AG08396 (cell line): ENCODE data around the gene CDH4.

ENCODE experiments used
- DNase-seq: peaks from one replicate; pipeline ENCODE4 v3.0.0; 2012; ENCODE audit warnings: low spot score, mixed read lengths

CDH4 gene

GRCh38 chr20:61537239-61538182 lies 285.4 kb downstream of the CDH4 start:
- DNase-seq, result no peak

GRCh38 chr20:61538183-61538942 lies 286.3 kb downstream of the CDH4 start:
- no peak for DNase-seq

GRCh38 chr20:61538943-61539265 lies 286.8 kb downstream of the CDH4 start:
- DNase-seq, result no peak

GRCh38 chr20:61539706-61540360 lies 287.8 kb downstream of the CDH4 start:
- DNase-seq, result no peak

- no peak for DNase-seq
These were observed 289.5 kb downstream of the CDH4 start for GRCh38 chr20:61541537-61541936.

GRCh38 chr20:61543086-61543485 lies 291.0 kb downstream of the CDH4 start:
- DNase-seq, result no peak

- DNase-seq, result no peak
These were observed 292.1 kb downstream of the CDH4 start for GRCh38 chr20:61543931-61544745.

GRCh38 chr20:61544910-61545889 lies 293.1 kb downstream of the CDH4 start:
- DNase-seq, result no peak

- DNase-seq, result no peak
These were observed 294.6 kb downstream of the CDH4 start for GRCh38 chr20:61546641-61547040.

- no peak for DNase-seq
These were observed 296.0 kb downstream of the CDH4 start for GRCh38 chr20:61548069-61548468.

GRCh38 chr20:61549865-61550264 lies 297.8 kb downstream of the CDH4 start:
- DNase-seq, result no peak

GRCh38 chr20:61551401-61551800 lies 299.3 kb downstream of the CDH4 start:
- DNase-seq, result no peak

- no peak for DNase-seq
These were observed 302.6 kb downstream of the CDH4 start for GRCh38 chr20:61554617-61555016.

GRCh38 chr20:61555566-61555965 lies 303.5 kb downstream of the CDH4 start:
- no peak for DNase-seq

- DNase-seq, result peak; percentile 90
These were observed 304.1 kb downstream of the CDH4 start for GRCh38 chr20:61556111-61556510.

GRCh38 chr20:61556673-61557072 lies 304.6 kb downstream of the CDH4 start:
- DNase-seq, result no peak

- DNase-seq, result no peak
These were observed 305.6 kb downstream of the CDH4 start for GRCh38 chr20:61557621-61558020.

GRCh38 chr20:61558726-61559125 lies 306.7 kb downstream of the CDH4 start:
- DNase-seq, result peak; percentile 52

GRCh38 chr20:61559706-61560315 lies 307.8 kb downstream of the CDH4 start:
- DNase-seq, result no peak

- DNase-seq, result peak; percentile 60
These were observed 308.3 kb downstream of the CDH4 start for GRCh38 chr20:61560361-61560853.
